DMS 273 treated with DMSO at 0.1 percent for 48 hours (cell line): ENCODE results near the gene MYB.
"Not testable (repeated sequence)": the region's sequence is repeated elsewhere in the genome, so short reads cannot be mapped to it uniquely, and the experiment has no call there.

ENCODE experiments used
- DNase-seq: peaks from one replicate; lab custom pipeline; 2025; lab: John Stamatoyannopoulos, UW

Gene MYB

GRCh38 chr6:135180542-135181332 is at the start of gene MYB:
TSS of gene MYB (plus strand) at chr6:135181308. CDS start at chr6:135181514, 206 bp downstream.
- peak; percentile 51 for DNase-seq

DNA sequence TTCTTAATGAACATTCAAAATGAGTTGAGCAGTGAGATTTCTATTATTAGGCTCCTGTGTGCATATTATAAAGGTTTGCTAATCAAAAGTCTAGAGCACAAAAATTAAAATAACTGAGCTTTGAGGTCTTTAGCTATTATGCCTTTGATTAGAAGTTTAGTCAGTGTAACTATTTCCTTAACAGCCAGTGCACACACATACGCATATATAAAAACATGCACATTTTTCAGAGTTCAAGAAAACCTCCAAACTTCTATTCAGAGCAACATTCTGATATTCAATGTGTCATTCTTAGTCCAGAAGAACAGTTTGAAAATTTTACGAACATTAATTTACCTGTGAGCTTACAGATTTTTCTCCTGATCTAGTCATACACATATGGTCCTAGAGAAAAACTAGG is 48.3 kb upstream of the MYB start:
- no peak for DNase-seq

DNA sequence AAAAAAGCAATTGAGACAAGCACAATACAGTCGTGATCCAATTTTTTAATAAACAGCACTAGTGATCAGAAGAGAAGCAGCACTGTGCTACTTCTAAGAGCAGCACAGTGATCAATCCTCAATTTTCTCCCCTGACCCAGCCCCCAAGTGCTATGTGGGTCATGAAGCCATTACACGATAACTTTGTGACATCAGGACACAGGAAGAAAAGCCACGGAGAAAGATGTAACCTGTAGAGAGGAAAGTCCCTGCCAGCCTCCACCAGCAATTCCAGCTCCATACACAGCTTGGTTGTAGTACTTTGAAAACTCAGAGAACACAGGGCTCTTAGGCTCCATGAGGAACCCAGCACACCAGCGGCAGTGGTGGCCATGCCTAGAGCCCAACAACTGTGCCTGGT is 45.3 kb upstream of the MYB start:
- DNase-seq = no peak

DNA sequence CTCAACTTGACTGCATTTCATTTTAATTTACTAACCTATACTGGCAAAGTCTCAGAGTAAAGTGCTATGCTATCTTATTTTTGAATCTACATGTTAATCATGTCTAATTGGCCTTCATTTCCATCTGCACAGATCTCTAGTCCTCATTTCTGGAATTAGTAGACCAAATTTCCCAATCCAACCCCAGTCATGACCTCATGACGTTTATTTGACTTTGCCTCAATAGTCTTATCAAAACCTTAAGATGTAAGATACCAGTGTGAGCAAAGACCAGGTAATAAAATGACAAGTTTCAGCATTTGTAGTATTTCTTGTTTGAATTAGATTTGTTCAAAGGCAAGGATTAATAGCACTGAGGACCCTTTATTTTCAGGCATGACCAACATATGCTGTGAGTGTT is 43.3 kb upstream of the MYB start:
- DNase-seq = no peak

- DNase-seq = no peak
These were observed 39.9 kb upstream of the MYB start for GRCh38 chr6:135141182-135141581.

GRCh38 chr6:135141728-135142127 is 39.4 kb upstream of the MYB start:
- no peak for DNase-seq

- DNase-seq = not testable (repeated sequence)
These were observed 38.9 kb upstream of the MYB start for GRCh38 chr6:135142232-135142631.

DNA sequence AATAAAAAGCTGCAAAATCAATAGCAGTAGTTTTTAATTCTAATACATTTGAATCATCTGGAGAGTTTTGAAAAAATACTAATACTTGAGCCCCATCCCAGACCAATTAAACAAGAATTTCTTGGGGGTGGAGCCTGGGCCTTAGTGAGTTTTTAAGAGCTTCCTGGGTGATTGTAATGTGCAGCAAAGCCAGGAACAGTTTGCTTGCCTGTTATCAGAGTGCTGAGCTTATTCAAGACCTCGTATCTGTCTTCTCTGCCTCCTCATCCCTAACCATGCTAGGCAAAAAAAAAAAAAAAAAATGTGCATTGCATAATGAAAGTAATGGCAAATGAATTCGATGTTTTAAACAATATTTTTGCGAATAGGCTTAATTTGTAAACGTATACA is 36.4 kb upstream of the MYB start:
- DNase-seq = no peak

GRCh38 chr6:135145063-135145800 is 35.9 kb upstream of the MYB start:
- no peak for DNase-seq

DNA sequence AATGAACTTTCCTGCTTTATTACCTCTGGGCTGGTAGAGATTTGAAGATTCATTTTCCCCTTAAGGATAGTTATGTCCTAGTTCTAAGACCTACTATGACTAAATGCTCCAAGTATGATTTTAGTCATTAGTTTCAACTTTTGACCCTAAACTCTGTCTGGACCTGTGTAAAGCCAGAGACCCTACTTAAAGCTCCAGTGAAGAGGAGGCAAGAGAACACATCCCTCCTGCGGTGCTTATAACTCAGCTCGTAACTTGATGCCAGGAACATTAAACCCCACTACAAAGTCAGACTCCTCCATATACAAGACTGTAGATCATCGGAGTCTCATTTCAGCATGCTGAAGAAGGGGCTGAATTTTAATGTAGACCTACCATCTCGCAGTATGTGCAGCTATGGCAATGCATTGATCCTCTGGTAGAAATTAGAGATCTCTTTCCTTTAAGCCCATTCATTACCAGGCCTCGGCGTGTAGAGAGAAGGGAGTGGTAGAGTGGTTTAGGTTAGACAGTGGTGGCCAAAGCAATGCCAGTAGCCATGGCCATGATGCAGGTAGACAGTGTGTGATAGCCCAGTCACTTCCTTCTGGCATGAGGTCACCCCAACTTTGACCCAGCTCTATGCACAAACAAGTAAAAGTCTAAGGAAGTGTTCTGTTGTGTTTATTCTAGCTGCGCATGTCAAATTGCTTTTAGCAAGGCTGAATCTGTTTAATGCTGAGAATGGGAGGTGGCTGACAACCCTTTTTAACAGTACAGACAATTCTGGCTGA is 34.8 kb upstream of the MYB start:
- no peak for DNase-seq

- DNase-seq = no peak
These were observed 33.2 kb upstream of the MYB start for GRCh38 chr6:135147637-135148592.

DNA sequence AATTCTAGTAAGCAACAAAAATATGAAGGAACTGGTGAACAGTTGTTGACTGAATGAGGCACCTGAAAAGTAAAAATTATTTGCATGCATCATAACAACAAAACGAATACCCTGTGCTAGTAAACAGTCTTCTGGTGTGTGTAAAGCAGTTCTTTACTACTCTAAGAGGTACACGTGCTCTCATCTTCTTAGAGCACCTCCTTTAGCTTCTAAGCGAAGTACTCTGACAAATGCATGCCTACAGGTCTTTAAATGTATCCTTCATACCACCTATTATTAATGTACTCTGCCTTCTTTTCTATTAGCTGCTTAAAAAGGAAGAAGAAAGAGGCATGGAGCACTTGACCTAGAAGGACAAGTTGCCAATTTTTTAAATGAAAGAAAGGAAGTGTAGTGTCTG is 32.2 kb upstream of the MYB start:
- DNase-seq = no peak

- DNase-seq = no peak
These were observed 31.7 kb upstream of the MYB start for GRCh38 chr6:135149376-135149775.

DNA sequence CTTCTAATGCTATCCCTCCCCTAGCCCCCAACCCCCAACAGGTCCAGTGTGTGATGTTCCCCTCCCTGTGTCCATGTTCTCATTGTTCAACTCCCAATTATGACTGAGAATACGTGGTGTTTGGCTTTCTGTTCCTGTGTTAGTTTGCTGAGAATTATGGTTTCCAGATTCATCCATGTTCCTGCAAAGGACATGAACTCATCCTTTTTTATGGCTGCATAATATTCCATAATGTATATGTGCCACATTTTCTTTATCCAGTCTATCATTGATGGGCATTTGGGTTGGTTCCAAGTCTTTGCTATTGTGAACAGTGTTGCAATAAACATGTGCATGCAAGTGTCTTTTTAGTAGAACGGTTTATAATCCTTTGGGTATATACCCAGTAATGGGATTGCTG is 30.6 kb upstream of the MYB start:
- not testable (repeated sequence) for DNase-seq

GRCh38 chr6:135154125-135154524 is 27.0 kb upstream of the MYB start:
- not testable (repeated sequence) for DNase-seq

- DNase-seq = no peak
These were observed 22.7 kb upstream of the MYB start for GRCh38 chr6:135158397-135158796.

DNA sequence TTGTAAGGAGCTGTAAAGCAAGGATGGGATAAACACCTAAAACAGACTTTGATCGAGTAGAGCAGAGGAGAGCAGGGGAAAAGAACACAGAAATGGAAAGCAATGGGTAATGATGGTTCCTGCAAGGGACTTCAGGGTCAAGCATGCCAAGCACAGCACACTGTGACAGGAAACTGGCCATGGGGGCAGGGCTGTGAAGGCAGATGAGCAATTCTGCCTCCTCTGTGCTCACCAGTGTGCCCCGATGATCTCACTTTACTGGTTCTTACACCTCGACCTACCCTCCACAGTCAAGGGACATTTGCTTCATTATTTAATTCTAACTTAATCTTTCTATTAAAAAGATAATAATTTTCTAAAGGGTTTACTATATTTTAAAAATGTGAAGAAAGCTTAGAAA is 21.6 kb upstream of the MYB start:
- no peak for DNase-seq

DNA sequence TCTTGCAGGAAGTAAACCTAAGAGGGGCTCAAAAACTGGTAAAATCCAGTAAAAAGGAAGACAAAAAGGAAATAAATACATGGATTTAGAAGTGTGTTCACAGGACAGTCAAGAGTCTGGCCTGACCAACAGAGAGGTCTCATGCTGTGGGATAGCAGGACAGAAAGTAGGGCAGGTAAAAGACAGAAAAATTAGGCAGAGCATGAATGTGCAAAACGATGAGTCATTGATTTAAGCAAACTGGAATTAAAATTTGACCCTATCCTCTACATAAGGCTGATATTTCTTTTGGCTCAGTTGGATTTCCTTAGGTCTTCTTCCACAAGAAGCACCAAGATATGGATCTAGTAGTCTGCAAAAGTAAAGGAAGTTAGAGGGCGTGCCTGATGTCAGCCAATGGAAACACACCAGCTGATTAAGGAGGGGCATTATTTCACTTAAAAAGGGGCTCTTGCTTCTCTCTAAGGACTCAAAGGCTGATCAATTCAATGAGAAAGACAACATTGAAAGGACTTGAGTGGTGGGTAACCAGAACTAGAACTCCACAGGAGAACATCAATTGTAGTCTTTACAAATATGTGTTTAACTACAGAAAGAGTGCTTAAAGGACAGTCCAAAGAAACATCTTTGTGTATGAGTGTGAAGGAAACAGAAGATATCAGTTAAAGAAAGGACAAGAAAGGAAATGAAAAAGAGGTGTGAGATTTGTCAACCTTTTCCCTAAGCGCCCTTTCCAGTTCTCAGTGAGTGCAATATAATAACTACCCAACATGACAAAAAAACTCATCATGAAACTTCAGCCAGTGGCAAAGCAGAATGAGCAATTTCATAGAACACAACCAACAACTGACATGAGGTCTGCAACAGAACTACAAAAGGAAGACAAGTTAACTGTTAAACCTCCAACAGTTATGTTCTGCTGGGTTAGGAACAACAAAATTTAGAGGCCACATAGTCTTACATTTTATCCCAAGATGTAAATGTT is 19.4 kb upstream of the MYB start:
- no peak for DNase-seq

- peak; percentile 11 for DNase-seq
These were observed 18.2 kb upstream of the MYB start for GRCh38 chr6:135162678-135163439.

- DNase-seq = no peak
These were observed 17.7 kb upstream of the MYB start for GRCh38 chr6:135163440-135163738.
